DMS53 treated with DMSO at 0.1 percent for 48 hours (cell line): Measurements from ENCODE around the gene ETV6.

ENCODE experiments used
- DNase-seq: peaks from one replicate; lab custom pipeline; 2025; ENCODE audit not compliant: unreplicated experiment; lab: John Stamatoyannopoulos, UW

Gene ETV6

GRCh38 chr12:11642785-11643184 is 6.7 kb upstream of the ETV6 start:
- DNase-seq = no peak

GRCh38 chr12:11645391-11645790 is 4.1 kb upstream of the ETV6 start:
- DNase-seq = no peak

GRCh38 chr12:11648514-11649412 is 711 bp upstream of the ETV6 start:
- DNase-seq = peak; percentile 99

- peak; percentile 62 for DNase-seq
Observed at GRCh38 chr12:11650286-11651281, 1.1 kb downstream of the ETV6 start.

- DNase-seq = no peak
Observed at GRCh38 chr12:11651381-11651780, 1.9 kb downstream of the ETV6 start.

GRCh38 chr12:11651785-11652184 is 2.3 kb downstream of the ETV6 start:
- DNase-seq = no peak

- no peak for DNase-seq
Observed at GRCh38 chr12:11652351-11653040, 3.0 kb downstream of the ETV6 start.

GRCh38 chr12:11653215-11653753 is 3.8 kb downstream of the ETV6 start:
- DNase-seq = no peak

GRCh38 chr12:11654338-11654737 is 4.9 kb downstream of the ETV6 start:
- no peak for DNase-seq

GRCh38 chr12:11654802-11655201 is 5.3 kb downstream of the ETV6 start:
- no peak for DNase-seq

GRCh38 chr12:11655842-11656241 is 6.4 kb downstream of the ETV6 start:
- no peak for DNase-seq

GRCh38 chr12:11656550-11656949 is 7.1 kb downstream of the ETV6 start:
- DNase-seq = no peak

- DNase-seq = no peak
Observed at GRCh38 chr12:11657511-11657910, 8.0 kb downstream of the ETV6 start.

- no peak for DNase-seq
Observed at GRCh38 chr12:11658791-11659190, 9.3 kb downstream of the ETV6 start.

GRCh38 chr12:11660624-11661023 is 11.2 kb downstream of the ETV6 start:
- DNase-seq = no peak

- DNase-seq = no peak
Observed at GRCh38 chr12:11661491-11662089, 12.1 kb downstream of the ETV6 start.

- no peak for DNase-seq
Observed at GRCh38 chr12:11662369-11662768, 12.9 kb downstream of the ETV6 start.

- DNase-seq = no peak
Observed at GRCh38 chr12:11663130-11663529, 13.7 kb downstream of the ETV6 start.

GRCh38 chr12:11664101-11664500 is 14.6 kb downstream of the ETV6 start:
- no peak for DNase-seq
